Thymus (tissue), 14 donors: ENCODE results near the gene SVOP. TPM values are rescaled to one million over a fixed set of nuclear protein-coding genes. Genes with fewer than 3 reads are reported as not detected.

Experiments
- DNase-seq, 9 donors: peaks; one replicate each; pipeline ENCODE4 v3.0.0-alpha.2; 2013; ENCODE audit warnings: low spot score in 9 of 9, low read depth in 6 of 9, missing footprints in 1 of 9
- H3K27ac ChIP-seq, 2 donors: one replicate each; pipeline ENCODE4 v1.5.1; 2013; ENCODE audit warnings: control low read depth in 1 of 2, low read depth in 1 of 2, low read length in 1 of 2, mild to moderate bottlenecking in 1 of 2, moderate library complexity in 1 of 2
- H3K27me3 ChIP-seq, 2 donors: one replicate each; pipeline ENCODE4 v1.5.1; 2013; ENCODE audit warnings: low read length in 1 of 2; ENCODE audit not compliant: control insufficient read depth in 2 of 2, insufficient read depth in 1 of 2
- H3K36me3 ChIP-seq, 2 donors: one replicate each; pipeline ENCODE4 v1.5.1; 2013; ENCODE audit warnings: low read length in 1 of 2, mild to moderate bottlenecking in 1 of 2, moderate library complexity in 1 of 2; ENCODE audit not compliant: control insufficient read depth in 2 of 2, insufficient read depth in 2 of 2
- H3K4me1 ChIP-seq, 2 donors: one replicate each; pipeline ENCODE4 v1.5.1; 2013; ENCODE audit warnings: low read length in 2 of 2; ENCODE audit not compliant: control insufficient read depth in 2 of 2, insufficient read depth in 2 of 2
- H3K4me3 ChIP-seq, 2 donors: one replicate each; pipeline ENCODE4 v1.5.1; 2013; ENCODE audit warnings: low read length in 2 of 2, control low read depth in 1 of 2, mild to moderate bottlenecking in 1 of 2
- H3K9me3 ChIP-seq, 2 donors: one replicate each; pipeline ENCODE4 v1.5.1; 2013; ENCODE audit warnings: low read length in 1 of 2, mild to moderate bottlenecking in 1 of 2; ENCODE audit not compliant: control insufficient read depth in 2 of 2, insufficient read depth in 1 of 2
- WGBS: extraction: QIAGEN DNeasy Blood & Tissue Kit; methylation state at CpG from one replicate; pipeline ENCODE4 v1.1.7; 2013; 5-methylcytosine and 5-hydroxymethylcytosine counted together
- long read RNA-seq, 10 donors: transcript quantifications; one replicate each; lab custom pipeline, GENCODE V29; 2026
- polyA plus RNA-seq: library from polyadenylated mRNA; stranded (reverse); fragments of 200-250 nt; gene quantifications from one replicate; pipeline ENCODE4 v1.2.3, GENCODE V29; 2013
- total RNA-seq: library from RNA; stranded (reverse); fragments of 120-200 nt; gene quantifications from one replicate; pipeline ENCODE4 v1.2.4, GENCODE V29; 2013
- donor health status: healthy.

Gene SVOP, protein sequence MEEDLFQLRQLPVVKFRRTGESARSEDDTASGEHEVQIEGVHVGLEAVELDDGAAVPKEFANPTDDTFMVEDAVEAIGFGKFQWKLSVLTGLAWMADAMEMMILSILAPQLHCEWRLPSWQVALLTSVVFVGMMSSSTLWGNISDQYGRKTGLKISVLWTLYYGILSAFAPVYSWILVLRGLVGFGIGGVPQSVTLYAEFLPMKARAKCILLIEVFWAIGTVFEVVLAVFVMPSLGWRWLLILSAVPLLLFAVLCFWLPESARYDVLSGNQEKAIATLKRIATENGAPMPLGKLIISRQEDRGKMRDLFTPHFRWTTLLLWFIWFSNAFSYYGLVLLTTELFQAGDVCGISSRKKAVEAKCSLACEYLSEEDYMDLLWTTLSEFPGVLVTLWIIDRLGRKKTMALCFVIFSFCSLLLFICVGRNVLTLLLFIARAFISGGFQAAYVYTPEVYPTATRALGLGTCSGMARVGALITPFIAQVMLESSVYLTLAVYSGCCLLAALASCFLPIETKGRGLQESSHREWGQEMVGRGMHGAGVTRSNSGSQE
- total RNA-seq (0.05 TPM), polyA plus RNA-seq (0.14 TPM)
- long read RNA-seq, donor 1 = 0 reads
- long read RNA-seq, donor 2 = 0 reads
- long read RNA-seq, donor 3 = 0 reads
- long read RNA-seq, donor 4 = 0 reads
- long read RNA-seq, donor 5 = 0 reads
- long read RNA-seq, donor 6 = 0 reads
- long read RNA-seq, donor 7 = 0 reads
- long read RNA-seq, donor 8 = 0 reads
- long read RNA-seq, donor 9 = 0 reads
- long read RNA-seq, donor 10 = 0 reads

DNA sequence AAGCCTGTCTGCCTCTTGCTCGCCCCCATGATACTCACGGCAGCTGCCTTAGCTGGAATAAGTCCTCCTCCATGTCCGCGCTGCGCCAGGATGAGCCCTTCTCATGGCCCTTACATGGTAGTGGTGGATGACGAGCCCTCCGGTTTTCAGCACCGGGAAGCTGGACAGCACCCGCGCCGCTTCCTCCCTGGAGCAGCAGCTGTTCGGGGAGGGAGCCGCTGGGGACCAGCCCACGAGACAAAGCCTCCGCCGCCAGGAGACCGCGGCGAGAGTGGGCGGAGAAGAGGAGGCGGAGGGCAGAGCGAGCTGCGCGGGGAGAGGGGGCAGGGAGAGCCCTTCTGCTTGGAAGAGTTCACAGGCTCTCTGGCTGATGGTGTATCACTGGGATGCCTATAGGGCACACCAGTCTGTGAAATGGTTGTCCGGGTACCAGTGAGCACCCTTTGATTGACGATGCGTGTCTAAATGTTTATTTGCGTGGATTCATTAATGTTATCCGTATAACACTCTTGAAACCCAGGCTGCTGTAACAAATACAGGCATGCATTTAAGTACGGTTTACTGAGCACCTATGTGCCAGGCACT, at the start of gene SVOP:
Gene SVOP, minus strand, starts transcription at position 273 of the 585 bp plus-strand sequence. Its CDS starts 200 bp downstream, at position 73.
- 8% methylated on average over 30 of the region's 30 CpGs for WGBS
- Histone ChIP-seq H3K27me3 (peaks cover 0 to 9% of the 10 kb centered on the region in 2 donors), H3K9me3 (no peaks in the 10 kb centered on the region), H3K36me3 (no peaks in the 10 kb centered on the region), H3K4me1 (no peaks in the 10 kb centered on the region), H3K27ac (no peak within 1 kb of the TSS), H3K4me3 (no peak within 1 kb of the TSS)
- DNase-seq = peak; percentile 4 to 54 (median 21)

DNA sequence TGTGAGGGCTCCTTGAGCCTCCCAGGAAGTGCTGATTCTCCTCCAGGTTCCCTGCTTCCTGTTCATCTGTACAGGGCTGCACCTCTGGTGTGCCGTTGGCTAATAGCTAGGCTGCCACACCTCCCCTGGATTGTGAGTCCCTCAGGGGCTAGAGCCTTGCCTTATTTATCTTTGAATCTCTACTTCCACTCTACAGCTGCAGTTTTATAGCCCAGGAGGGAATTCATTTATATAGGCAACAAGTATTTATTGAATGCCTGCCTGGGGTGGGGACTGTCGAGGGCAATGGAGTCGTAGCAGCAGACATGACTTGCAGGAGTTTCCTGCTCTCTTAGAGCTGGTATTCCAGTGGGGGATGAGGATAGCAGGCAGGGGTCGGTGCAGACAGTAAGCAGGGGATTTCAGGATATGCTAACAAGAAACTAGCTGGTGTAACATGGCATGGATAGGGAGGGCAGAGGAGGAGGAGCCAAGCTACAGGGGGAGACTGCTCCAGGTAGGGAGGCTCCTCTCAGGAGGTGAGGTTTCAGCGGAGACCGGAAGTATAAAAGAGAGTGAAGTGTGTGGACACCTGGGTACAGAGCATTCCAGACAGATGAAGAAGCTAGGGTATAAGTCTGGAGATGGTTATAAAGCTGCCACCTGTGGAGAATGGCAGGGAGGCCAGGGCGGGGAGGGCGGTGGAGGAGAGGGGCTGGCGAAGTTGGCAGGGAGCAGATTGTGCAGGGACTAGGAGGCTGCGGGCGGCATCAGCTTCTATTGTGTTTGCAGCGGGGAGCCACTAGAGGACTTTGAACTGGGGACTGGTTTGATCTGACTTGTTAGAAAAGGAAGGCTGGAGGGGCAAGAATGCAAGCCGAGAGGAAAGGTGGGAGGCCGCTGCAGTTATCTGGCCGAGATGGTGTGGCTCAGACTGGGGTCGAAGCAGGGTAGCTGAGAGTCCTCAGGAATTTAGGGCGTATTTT, 48.7 kb upstream of the SVOP start:
- no peak overlapping the region for H3K4me3 ChIP-seq
- no peaks in the 10 kb centered on the region for H3K4me1 ChIP-seq
- H3K27me3 ChIP-seq = no peaks in the 10 kb centered on the region
- no peak overlapping the region for H3K27ac ChIP-seq
- peaks cover 18 to 32% of the 10 kb centered on the region in 2 donors for H3K36me3 ChIP-seq
- WGBS = 98% methylated on average over 17 of the region's 17 CpGs
- no peak for DNase-seq
- no peaks in the 10 kb centered on the region for H3K9me3 ChIP-seq

DNA sequence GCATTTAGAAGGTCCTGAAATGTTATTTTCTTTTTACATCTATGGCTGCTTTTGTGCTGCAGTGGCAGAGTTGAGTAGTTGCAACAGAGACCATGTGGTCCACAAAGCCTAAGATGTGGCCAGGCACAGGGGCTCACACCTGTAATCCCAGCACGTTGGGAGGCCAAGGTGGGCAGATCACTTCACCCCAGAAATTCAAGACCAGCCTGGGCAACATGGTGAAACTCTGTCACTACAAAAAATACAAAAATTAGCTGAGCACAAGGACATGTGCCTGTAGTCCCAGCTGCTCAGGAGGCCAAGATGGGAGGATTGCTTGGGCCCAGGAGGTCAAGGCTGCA, 45.0 kb upstream of the SVOP start:
- Histone ChIP-seq H3K4me3 (no peak overlapping the region), H3K27me3 (no peaks in the 10 kb centered on the region), H3K9me3 (no peaks in the 10 kb centered on the region), H3K36me3 (peaks cover 8 to 25% of the 10 kb centered on the region in 2 donors), H3K4me1 (no peaks in the 10 kb centered on the region), H3K27ac (no peak overlapping the region)
- DNase-seq = no peak
- 88% methylated on average over 1 of the region's 1 CpG for WGBS

DNA sequence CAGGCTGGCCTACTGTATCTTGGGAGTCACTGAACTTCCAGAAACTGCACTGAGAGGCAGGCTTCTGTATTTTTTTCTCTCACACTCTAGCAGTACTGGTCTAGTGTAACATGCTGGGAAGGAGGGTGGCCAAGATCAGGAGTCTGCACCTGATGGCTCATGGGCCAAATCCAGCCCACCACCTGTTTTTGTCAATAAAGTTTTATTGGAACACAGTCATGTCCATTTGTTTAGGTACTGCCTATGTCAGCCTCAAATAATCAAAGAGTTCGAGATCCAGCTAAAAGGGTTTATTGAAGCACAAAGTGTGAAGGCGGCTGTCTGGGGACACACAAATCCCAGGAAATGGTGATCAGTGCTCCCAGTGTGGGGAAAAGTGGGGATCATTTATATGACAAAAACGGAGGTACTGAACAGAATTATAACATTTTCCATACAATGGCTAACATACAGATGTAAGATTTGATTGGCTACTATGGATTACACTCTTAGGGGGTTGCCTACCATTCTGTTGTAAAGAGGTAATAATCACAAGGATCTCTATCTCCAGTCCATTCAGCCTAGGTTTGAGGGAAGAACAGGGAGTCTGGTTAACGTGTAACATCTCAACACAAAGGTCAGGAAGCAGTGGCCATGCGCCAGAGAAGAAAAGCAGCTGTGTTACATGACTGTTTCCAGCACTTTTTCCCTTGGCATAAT, 44.4 kb upstream of the SVOP start:
- Histone ChIP-seq H3K27me3 (no peaks in the 10 kb centered on the region), H3K4me1 (no peaks in the 10 kb centered on the region), H3K4me3 (no peak overlapping the region), H3K27ac (no peak overlapping the region), H3K9me3 (no peaks in the 10 kb centered on the region), H3K36me3 (peaks cover 5 to 24% of the 10 kb centered on the region in 2 donors)
- no peak for DNase-seq
- WGBS = 98% methylated on average over 5 of the region's 5 CpGs

DNA sequence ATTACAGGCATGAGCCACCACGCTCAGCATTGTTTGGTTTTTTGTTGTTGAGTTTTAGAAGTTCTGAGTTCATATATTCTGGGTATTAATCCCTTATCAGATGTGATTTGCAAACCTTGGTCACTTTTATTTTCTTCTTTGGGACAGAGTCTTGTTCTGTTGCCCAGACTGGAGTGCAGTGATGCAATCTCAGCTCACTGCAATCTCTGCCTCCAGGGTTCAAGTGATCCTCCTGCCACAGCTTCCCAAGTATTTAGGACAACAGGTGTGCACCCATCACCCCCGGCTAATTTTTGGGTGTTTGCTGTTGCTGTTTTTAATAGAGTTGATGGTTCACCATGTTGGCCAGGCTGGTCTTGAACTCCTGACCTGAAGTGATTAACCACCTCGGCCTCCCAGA, 43.3 kb upstream of the SVOP start:
- H3K27ac ChIP-seq = no peak overlapping the region
- H3K4me3 ChIP-seq = no peak overlapping the region
- no peaks in the 10 kb centered on the region for H3K4me1 ChIP-seq
- H3K27me3 ChIP-seq = no peaks in the 10 kb centered on the region
- peaks cover 8 to 15% of the 10 kb centered on the region in 2 donors for H3K36me3 ChIP-seq
- WGBS = 98% methylated on average over 3 of the region's 3 CpGs
- DNase-seq = no peak
- no peaks in the 10 kb centered on the region for H3K9me3 ChIP-seq

DNA sequence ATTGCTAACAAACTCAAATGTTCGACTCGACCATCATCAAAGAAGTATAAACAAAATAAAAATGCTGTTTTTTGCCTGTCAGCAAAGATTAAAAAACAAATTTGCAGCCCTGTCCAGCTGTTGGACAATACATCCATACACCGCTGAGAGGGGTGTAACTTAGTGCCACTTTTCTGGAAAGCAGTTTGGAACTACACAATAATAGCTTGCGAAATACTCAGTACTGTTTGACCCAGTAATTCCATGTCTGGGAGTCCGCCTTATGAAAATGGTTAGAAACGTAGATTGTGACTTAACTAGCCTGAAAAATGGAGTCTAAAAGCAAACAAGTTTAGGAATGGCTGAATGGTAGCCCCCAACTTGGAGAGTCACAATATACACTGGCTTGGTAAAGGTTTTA, 37.9 kb upstream of the SVOP start:
- Histone ChIP-seq H3K4me3 (no peak overlapping the region), H3K4me1 (peaks cover 0 to 1% of the 10 kb centered on the region in 2 donors), H3K27me3 (no peaks in the 10 kb centered on the region), H3K36me3 (peaks cover 6 to 9% of the 10 kb centered on the region in 2 donors), H3K27ac (no peak overlapping the region), H3K9me3 (no peaks in the 10 kb centered on the region)
- DNase-seq = no peak
- 98% methylated on average over 6 of the region's 6 CpGs for WGBS

DNA sequence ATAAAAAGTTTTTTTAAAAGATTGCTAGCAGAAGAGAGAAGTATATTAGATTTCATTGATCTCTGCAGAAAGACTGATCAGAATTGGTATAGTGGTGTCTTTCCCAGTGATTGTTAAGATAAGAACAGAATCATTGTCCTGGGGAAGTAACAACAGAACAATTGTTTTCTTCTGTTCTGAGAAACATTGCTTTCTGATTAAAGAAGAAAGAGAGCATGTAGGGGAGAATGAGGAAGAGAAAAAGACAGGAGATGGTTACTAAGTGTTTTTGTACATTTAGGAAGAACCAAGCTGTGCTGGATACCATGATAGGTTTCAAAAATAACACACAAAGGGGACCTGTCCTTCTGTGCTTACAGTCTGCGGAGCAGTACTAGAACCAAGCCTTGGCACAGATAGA, 36.5 kb upstream of the SVOP start:
- Histone ChIP-seq H3K27me3 (no peaks in the 10 kb centered on the region), H3K4me3 (no peak overlapping the region), H3K4me1 (peaks cover 3 to 11% of the 10 kb centered on the region in 2 donors), H3K36me3 (peaks cover 6 to 9% of the 10 kb centered on the region in 2 donors), H3K27ac (no peak overlapping the region), H3K9me3 (no peaks in the 10 kb centered on the region)
- WGBS = 98% methylated on average over 1 of the region's 1 CpG
- DNase-seq = no peak

DNA sequence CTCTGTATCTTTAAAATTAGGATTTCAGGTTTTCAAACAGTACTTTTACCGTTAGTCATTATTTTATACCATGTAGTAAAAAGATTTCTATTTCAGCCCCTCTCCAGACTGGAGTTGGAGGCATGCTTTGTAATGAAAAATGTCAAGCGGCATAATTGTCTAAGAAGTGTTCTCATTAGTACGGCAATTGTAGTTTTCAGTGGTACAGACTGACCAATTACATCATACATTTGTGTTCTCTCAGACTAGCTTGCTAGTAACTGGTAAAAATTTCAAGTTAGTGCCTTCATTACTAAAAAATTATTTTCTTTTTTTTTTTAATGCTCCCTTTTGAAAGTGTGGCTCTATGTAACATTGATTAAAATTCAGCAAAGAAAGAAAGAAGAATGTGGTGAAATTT, 36.0 kb upstream of the SVOP start:
- Histone ChIP-seq H3K27ac (no peak overlapping the region), H3K36me3 (peaks cover 6 to 9% of the 10 kb centered on the region in 2 donors), H3K4me3 (no peak overlapping the region), H3K9me3 (no peaks in the 10 kb centered on the region), H3K27me3 (no peaks in the 10 kb centered on the region), H3K4me1 (peaks cover 3 to 15% of the 10 kb centered on the region in 2 donors)
- WGBS = 95% methylated on average over 3 of the region's 3 CpGs
- DNase-seq = no peak
